K562 (cell line): Measurements from ENCODE around the gene KDM2B. TPM values are rescaled to one million over a fixed set of nuclear protein-coding genes. Genes with fewer than 3 reads are reported as not detected.

Experiments
- ATAC-seq: fragments of 200-7000 bp; cut with Tn5 transposase; 3 replicates; pipeline ENCODE4 v1.9.1; 2020; ENCODE audit warnings: moderate library complexity
- BruUV-seq: library from RNA; stranded (reverse); fragments of 400-500 nt; replicated peaks from 2 replicates; lab custom pipeline; 2021; lab: Mats Ljungman, UMichigan
- CTCF ChIA-PET: fragments of 300-600 bp; formaldehyde crosslinking; extraction: SDS; loops from one replicate; lab custom pipeline; 2021; ENCODE audit warnings: low intra/inter-chr PET ratio; lab: Yijun Ruan, JAX
- POLR2A ChIA-PET: fragments of 300-600, 350-650 bp; sonication (Branson Sonifier 250); formaldehyde crosslinking; extraction: SDS; loops from one replicate; lab custom pipeline; 2021; ENCODE audit warnings: antibody characterized with exemption, inconsistent platforms; lab: Yijun Ruan, JAX
- DNase-seq, 4 experiments: peaks; one replicate each; pipeline versions ENCODE4 v3.0.0 to v3.0.0-alpha.2; 2011 to 2018; ENCODE audit warnings: low spot score in 3 of 4, mixed read lengths in 3 of 4; ENCODE audit errors: extremely low read depth in 1 of 4
- FAIRE-seq: peaks from 2 replicates; lab custom pipeline; 2011; peaks lifted over from hg19 to GRCh38; lab: Jason Lieb, UNC
- H2AFZ ChIP-seq: 2 replicates; pipeline ENCODE4 v1.6.0; 2011; ENCODE audit warnings: low read depth, low read length, control low read depth, inconsistent platforms
- H3K27ac ChIP-seq: fragments of 200-600 bp; 3 replicates; pipeline ENCODE4 v1.8.0; 2011; ENCODE audit warnings: low read depth, mild to moderate bottlenecking, control low read depth, inconsistent platforms, low read length, moderate library complexity, mixed read lengths; ENCODE audit errors: extremely low read depth
- H3K27me3 ChIP-seq, 2 experiments: fragments of 300-600 bp in 1 of 2; 2 replicates in 1 of 2; 3 replicates in 1 of 2; pipeline versions ENCODE4 v1.6.0 to v1.8.0; 2011; ENCODE audit warnings: inconsistent platforms in 2 of 2, low read length in 2 of 2, mild to moderate bottlenecking in 1 of 2, mixed read lengths in 1 of 2, moderate library complexity in 1 of 2; ENCODE audit not compliant: control insufficient read depth in 2 of 2, insufficient read depth in 2 of 2
- H3K36me3 ChIP-seq: fragments of 300-600 bp; 3 replicates; pipeline ENCODE4 v1.8.0; 2011; ENCODE audit warnings: mild to moderate bottlenecking, low read length, inconsistent platforms; ENCODE audit not compliant: control insufficient read depth, insufficient read depth
- H3K4me1 ChIP-seq, 2 experiments: fragments of 200-600 bp in 1 of 2; replicated peaks in 1 of 2; 2 replicates in 1 of 2; 3 replicates in 1 of 2; pipeline versions ENCODE4 v1.5.1 to v1.8.0; 2011; ENCODE audit warnings: inconsistent platforms in 2 of 2, low read length in 2 of 2, mild to moderate bottlenecking in 1 of 2, mixed read lengths in 1 of 2, moderate library complexity in 1 of 2; ENCODE audit not compliant: control insufficient read depth in 2 of 2, insufficient read depth in 2 of 2
- H3K4me2 ChIP-seq: 2 replicates; pipeline ENCODE4 v1.6.1; 2011; ENCODE audit warnings: low read length, control low read depth, inconsistent platforms, mixed read lengths; ENCODE audit not compliant: insufficient read depth
- H3K4me3 ChIP-seq: fragments of 200-600 bp; sonication (generic), shearing (Covaris generic); 2 replicates; pipeline ENCODE4 v1.5.1; 2016; ENCODE audit warnings: control low read depth, inconsistent platforms
- H3K79me2 ChIP-seq: fragments of 200-600 bp; 3 replicates; pipeline ENCODE4 v1.8.0; 2011; ENCODE audit warnings: low read length, inconsistent platforms; ENCODE audit not compliant: control insufficient read depth, insufficient read depth
- H3K9ac ChIP-seq, 2 experiments: 2 replicates each; pipeline versions ENCODE4 v1.6.0 to v1.6.1; 2011; ENCODE audit warnings: low read depth in 2 of 2, low read length in 2 of 2, control low read depth in 1 of 2, inconsistent platforms in 1 of 2, mild to moderate bottlenecking in 1 of 2, mixed read lengths in 1 of 2; ENCODE audit not compliant: insufficient read depth in 1 of 2
- H3K9me1 ChIP-seq: one replicate; pipeline ENCODE4 v1.6.0; 2011; ENCODE audit warnings: inconsistent platforms, mild to moderate bottlenecking, low read length, moderate library complexity; ENCODE audit not compliant: control insufficient read depth, insufficient read depth
- H3K9me3 ChIP-seq: replicated peaks from 2 replicates; pipeline ENCODE4 v1.5.1; 2011; ENCODE audit warnings: low read depth, low read length, inconsistent platforms; ENCODE audit not compliant: control insufficient read depth, insufficient read depth
- H4K20me1 ChIP-seq: replicated peaks from 2 replicates; pipeline ENCODE4 v1.6.1; 2011; ENCODE audit warnings: low read length, inconsistent platforms, mixed read lengths; ENCODE audit not compliant: control insufficient read depth, insufficient read depth
- CBX2 ChIP-seq: fragments of 200-600 bp; sonication (generic); IDR thresholded peaks from one replicate; pipeline ENCODE4 v1.6.1; 2012; ENCODE audit warnings: mild to moderate bottlenecking, low read length, inconsistent platforms; ENCODE audit not compliant: insufficient read depth, poor library complexity, severe bottlenecking
- CTBP1 ChIP-seq: fragments of 450-650 bp; IDR thresholded peaks from 2 replicates; pipeline ENCODE4 v1.6.1; 2016; ENCODE audit warnings: borderline replicate concordance
- FOS ChIP-seq: IDR thresholded peaks from 3 replicates; pipeline ENCODE4 v1.6.1; 2011; ENCODE audit not compliant: insufficient read length; ENCODE audit errors: extremely low read depth
- MEF2D ChIP-seq: conservative IDR thresholded peaks from 2 replicates; pipeline ENCODE4 v1.6.1; 2016; ENCODE audit warnings: low read depth, missing genetic modification characterization, missing compliant biosample characterization
- POLR2AphosphoS2 ChIP-seq: IDR thresholded peaks from 2 replicates; pipeline ENCODE4 v1.6.1; 2012; ENCODE audit warnings: low read length, improper control_type of control experiment
- SPI1 ChIP-seq: IDR thresholded peaks from 2 replicates; pipeline ENCODE4 v1.6.1; 2011; ENCODE audit warnings: low read depth, low read length, control low read depth, borderline replicate concordance
- TAF7 ChIP-seq: fragments of 450-650 bp; IDR thresholded peaks from 2 replicates; pipeline ENCODE4 v1.6.1; 2016; ENCODE audit warnings: missing genetic modification characterization, missing compliant biosample characterization
- WGBS: fragments of 100-300 bp; shearing (Covaris generic); methylation state at CpG from one replicate; pipeline ENCODE4 v1.1.6; 2016; ENCODE audit warnings: low coverage, mixed read lengths; ENCODE audit not compliant: insufficient coverage; ENCODE audit errors: missing lambda C conversion rate; 5-methylcytosine and 5-hydroxymethylcytosine counted together
- in situ Hi-C: fragments of 300-500 bp; cut with MboI; formaldehyde crosslinking; loops from 4 replicates; pipeline ENCODE4 v1.15.0; 2018; ENCODE audit warnings: inconsistent platforms, mixed read lengths
- intact Hi-C: fragments of 100-400 bp; cut with micrococcal nuclease; formaldehyde crosslinking; loops from 2 replicates; pipeline ENCODE4 v1.14.2; 2022
- polyA plus RNA-seq, 8 experiments: library from polyadenylated mRNA; depleted of rRNA in 4 of 8; stranded (reverse) in 5 of 8; unstranded in 3 of 8; fragments of >200 nt; fragmentation: Nextera tagmentation in 2 of 8; fragmentation: Illumina TruSeq in 1 of 8; extraction: Ambion mirVana in 2 of 8; extraction: Trizol in 1 of 8; gene quantifications; 2 replicates each; pipeline versions ENCODE4 v1.2.1 to v1.2.3, GENCODE V29; 2011 to 2014; ENCODE audit warnings: inconsistent platforms in 1 of 8, missing spikeins in 1 of 8
- total RNA-seq, 7 experiments: library from RNA; depleted of rRNA in 6 of 7; stranded (reverse); fragments of >200 nt in 6 of 7; fragmentation: Illumina TruSeq in 2 of 7; extraction: Trizol in 2 of 7; gene quantifications; 2 replicates each; pipeline versions ENCODE4 v1.2.1 to v1.2.3, GENCODE V29; 2011 to 2021; ENCODE audit warnings: low replicate concordance in 1 of 7
- TF ChIP-seq, protein P1 (sequence below), 2 experiments: fragments of 450-650 bp; IDR thresholded peaks; 2 replicates each; pipeline ENCODE4 v1.6.1; 2018; ENCODE audit warnings: mild to moderate bottlenecking in 2 of 2, low read depth in 1 of 2; ENCODE audit not compliant: partially characterized antibody in 2 of 2
- TF ChIP-seq, protein P2 (sequence below): sonication (generic); formaldehyde crosslinking; IDR thresholded peaks from 2 replicates; pipeline ENCODE4 v1.8.0; 2022; ENCODE audit warnings: mild to moderate bottlenecking, low read depth, missing genetic modification reagents
- TF ChIP-seq, protein P3 (sequence below): fragments of 150-350 bp; IDR thresholded peaks from 2 replicates; pipeline ENCODE4 v1.6.1; 2014; ENCODE audit warnings: low read depth, mild to moderate bottlenecking, low read length, borderline replicate concordance
- TF ChIP-seq, protein P4 (sequence below): sonication (generic); formaldehyde crosslinking; IDR thresholded peaks from 2 replicates; pipeline ENCODE4 v1.8.1; 2023; ENCODE audit warnings: mild to moderate bottlenecking, missing genetic modification reagents

KDM2B gene
- total and polyA plus RNA-seq, 9 of the 15 experiments (the other 6 are each of a cell fraction or from before 2014, with no cell fraction given), result 7.4 to 50.5 (median 22.5) TPM

- no peaks in the 10 kb centered on the region for H3K27me3 ChIP-seq
- H3K4me2 ChIP-seq, result no peak overlapping the region
- no peak overlapping the region for H3K4me3 ChIP-seq
- peak overlapping the region in 1 of 2 experiments; percentile 64; a peak in 2 of 4 replicates for H3K9ac ChIP-seq
- no peaks in the 10 kb centered on the region for H3K79me2 ChIP-seq
- in situ Hi-C loops, result no loop called here
- DNase-seq, result no peak
- no peak for ATAC-seq
- intact Hi-C loops, result no loop called here
- no peaks in the 10 kb centered on the region for H4K20me1 ChIP-seq
- WGBS, result 68% methylated on average over 7 of the region's 7 CpGs
- H3K4me1 ChIP-seq, result peaks cover 0 to 6% of the 10 kb centered on the region in 2 experiments; a peak in 2 of 5 replicates
- no peaks in the 10 kb centered on the region for H3K36me3 ChIP-seq
- H3K27ac ChIP-seq, result no peak overlapping the region
- no peaks in the 10 kb centered on the region for H3K9me1 ChIP-seq
- FAIRE-seq, result no peak
- POLR2A ChIA-PET, result no interaction called here
- BruUV-seq, result no TSS peak
- H3K9me3 ChIP-seq, result no peaks in the 10 kb centered on the region
- no peak overlapping the region for H2AFZ ChIP-seq
- CTCF ChIA-PET, result no interaction called here
- TF ChIP-seq, protein P1, sequence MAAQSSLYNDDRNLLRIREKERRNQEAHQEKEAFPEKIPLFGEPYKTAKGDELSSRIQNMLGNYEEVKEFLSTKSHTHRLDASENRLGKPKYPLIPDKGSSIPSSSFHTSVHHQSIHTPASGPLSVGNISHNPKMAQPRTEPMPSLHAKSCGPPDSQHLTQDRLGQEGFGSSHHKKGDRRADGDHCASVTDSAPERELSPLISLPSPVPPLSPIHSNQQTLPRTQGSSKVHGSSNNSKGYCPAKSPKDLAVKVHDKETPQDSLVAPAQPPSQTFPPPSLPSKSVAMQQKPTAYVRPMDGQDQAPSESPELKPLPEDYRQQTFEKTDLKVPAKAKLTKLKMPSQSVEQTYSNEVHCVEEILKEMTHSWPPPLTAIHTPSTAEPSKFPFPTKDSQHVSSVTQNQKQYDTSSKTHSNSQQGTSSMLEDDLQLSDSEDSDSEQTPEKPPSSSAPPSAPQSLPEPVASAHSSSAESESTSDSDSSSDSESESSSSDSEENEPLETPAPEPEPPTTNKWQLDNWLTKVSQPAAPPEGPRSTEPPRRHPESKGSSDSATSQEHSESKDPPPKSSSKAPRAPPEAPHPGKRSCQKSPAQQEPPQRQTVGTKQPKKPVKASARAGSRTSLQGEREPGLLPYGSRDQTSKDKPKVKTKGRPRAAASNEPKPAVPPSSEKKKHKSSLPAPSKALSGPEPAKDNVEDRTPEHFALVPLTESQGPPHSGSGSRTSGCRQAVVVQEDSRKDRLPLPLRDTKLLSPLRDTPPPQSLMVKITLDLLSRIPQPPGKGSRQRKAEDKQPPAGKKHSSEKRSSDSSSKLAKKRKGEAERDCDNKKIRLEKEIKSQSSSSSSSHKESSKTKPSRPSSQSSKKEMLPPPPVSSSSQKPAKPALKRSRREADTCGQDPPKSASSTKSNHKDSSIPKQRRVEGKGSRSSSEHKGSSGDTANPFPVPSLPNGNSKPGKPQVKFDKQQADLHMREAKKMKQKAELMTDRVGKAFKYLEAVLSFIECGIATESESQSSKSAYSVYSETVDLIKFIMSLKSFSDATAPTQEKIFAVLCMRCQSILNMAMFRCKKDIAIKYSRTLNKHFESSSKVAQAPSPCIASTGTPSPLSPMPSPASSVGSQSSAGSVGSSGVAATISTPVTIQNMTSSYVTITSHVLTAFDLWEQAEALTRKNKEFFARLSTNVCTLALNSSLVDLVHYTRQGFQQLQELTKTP (IDR thresholded peaks at IDR 0.05; ENCODE audit: low read depth in 1 of 2, partially characterized antibody in 2 of 2), result no peak
- TF ChIP-seq, protein P2, sequence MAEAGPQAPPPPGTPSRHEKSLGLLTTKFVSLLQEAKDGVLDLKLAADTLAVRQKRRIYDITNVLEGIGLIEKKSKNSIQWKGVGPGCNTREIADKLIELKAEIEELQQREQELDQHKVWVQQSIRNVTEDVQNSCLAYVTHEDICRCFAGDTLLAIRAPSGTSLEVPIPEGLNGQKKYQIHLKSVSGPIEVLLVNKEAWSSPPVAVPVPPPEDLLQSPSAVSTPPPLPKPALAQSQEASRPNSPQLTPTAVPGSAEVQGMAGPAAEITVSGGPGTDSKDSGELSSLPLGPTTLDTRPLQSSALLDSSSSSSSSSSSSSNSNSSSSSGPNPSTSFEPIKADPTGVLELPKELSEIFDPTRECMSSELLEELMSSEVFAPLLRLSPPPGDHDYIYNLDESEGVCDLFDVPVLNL (CRISPR knock-in tag), result no peak
- 0 out of 2 replicates have a peak, but pooled peaks have one; percentile 10 for TF ChIP-seq SPI1
- TF ChIP-seq, protein P3, sequence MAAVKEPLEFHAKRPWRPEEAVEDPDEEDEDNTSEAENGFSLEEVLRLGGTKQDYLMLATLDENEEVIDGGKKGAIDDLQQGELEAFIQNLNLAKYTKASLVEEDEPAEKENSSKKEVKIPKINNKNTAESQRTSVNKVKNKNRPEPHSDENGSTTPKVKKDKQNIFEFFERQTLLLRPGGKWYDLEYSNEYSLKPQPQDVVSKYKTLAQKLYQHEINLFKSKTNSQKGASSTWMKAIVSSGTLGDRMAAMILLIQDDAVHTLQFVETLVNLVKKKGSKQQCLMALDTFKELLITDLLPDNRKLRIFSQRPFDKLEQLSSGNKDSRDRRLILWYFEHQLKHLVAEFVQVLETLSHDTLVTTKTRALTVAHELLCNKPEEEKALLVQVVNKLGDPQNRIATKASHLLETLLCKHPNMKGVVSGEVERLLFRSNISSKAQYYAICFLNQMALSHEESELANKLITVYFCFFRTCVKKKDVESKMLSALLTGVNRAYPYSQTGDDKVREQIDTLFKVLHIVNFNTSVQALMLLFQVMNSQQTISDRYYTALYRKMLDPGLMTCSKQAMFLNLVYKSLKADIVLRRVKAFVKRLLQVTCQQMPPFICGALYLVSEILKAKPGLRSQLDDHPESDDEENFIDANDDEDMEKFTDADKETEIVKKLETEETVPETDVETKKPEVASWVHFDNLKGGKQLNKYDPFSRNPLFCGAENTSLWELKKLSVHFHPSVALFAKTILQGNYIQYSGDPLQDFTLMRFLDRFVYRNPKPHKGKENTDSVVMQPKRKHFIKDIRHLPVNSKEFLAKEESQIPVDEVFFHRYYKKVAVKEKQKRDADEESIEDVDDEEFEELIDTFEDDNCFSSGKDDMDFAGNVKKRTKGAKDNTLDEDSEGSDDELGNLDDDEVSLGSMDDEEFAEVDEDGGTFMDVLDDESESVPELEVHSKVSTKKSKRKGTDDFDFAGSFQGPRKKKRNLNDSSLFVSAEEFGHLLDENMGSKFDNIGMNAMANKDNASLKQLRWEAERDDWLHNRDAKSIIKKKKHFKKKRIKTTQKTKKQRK, result no peak
- no peak for TF ChIP-seq CBX2
- TF ChIP-seq CTBP1, result no peak
- TF ChIP-seq POLR2AphosphoS2, result no peak
- TF ChIP-seq TAF7, result no peak
- no peak for TF ChIP-seq MEF2D (tag)
- no peak for TF ChIP-seq FOS
- TF ChIP-seq, protein P4, sequence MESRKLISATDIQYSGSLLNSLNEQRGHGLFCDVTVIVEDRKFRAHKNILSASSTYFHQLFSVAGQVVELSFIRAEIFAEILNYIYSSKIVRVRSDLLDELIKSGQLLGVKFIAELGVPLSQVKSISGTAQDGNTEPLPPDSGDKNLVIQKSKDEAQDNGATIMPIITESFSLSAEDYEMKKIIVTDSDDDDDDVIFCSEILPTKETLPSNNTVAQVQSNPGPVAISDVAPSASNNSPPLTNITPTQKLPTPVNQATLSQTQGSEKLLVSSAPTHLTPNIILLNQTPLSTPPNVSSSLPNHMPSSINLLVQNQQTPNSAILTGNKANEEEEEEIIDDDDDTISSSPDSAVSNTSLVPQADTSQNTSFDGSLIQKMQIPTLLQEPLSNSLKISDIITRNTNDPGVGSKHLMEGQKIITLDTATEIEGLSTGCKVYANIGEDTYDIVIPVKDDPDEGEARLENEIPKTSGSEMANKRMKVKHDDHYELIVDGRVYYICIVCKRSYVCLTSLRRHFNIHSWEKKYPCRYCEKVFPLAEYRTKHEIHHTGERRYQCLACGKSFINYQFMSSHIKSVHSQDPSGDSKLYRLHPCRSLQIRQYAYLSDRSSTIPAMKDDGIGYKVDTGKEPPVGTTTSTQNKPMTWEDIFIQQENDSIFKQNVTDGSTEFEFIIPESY (CRISPR knock-in tag), result peak; percentile 33; the same call in 1 of the 2 replicates
These were observed 32.6 kb upstream of the KDM2B start for GRCh38 chr12:121613462-121613861.
